Type B pancreatic cell (in vitro differentiated cells): Measurements from ENCODE around the gene KDM6B. TPM values are rescaled to one million over a fixed set of nuclear protein-coding genes. Genes with fewer than 3 reads are reported as not detected.
A peak's percentile ranks its signal among the peaks of the same experiment; 100 is the strongest.

Source experiments
- DNase-seq: peaks from one replicate; pipeline ENCODE4 v3.0.0; 2021; ENCODE audit warnings: mixed read lengths; ENCODE audit not compliant: unreplicated experiment; ENCODE audit errors: extremely low spot score
- H3K27ac Mint-ChIP-seq: 2 replicates; pipeline ENCODE4 v1.8.0; 2021; ENCODE audit warnings: mild to moderate bottlenecking, mixed read lengths
- H3K27me3 Mint-ChIP-seq: 2 replicates; pipeline ENCODE4 v1.8.0; 2021; ENCODE audit warnings: mixed read lengths
- H3K36me3 Mint-ChIP-seq: 2 replicates; pipeline ENCODE4 v1.8.0; 2021; ENCODE audit warnings: mixed read lengths
- H3K4me1 Mint-ChIP-seq: one replicate; pipeline ENCODE4 v1.8.0; 2021; ENCODE audit warnings: mixed read lengths; ENCODE audit not compliant: unreplicated experiment
- H3K4me3 Mint-ChIP-seq: 2 replicates; pipeline ENCODE4 v1.8.0; 2021; ENCODE audit warnings: mild to moderate bottlenecking, mixed read lengths
- H3K9me3 Mint-ChIP-seq: 2 replicates; pipeline ENCODE4 v1.8.0; 2021; ENCODE audit warnings: mixed read lengths
- total RNA-seq: library from RNA; stranded (reverse); gene quantifications from 2 replicates; pipeline ENCODE4 v1.2.1, GENCODE V29; 2021; ENCODE audit warnings: low replicate concordance
- TF ChIP-seq, protein P1 (sequence below): fragments of 200-600 bp; sonication (generic); conservative IDR thresholded peaks from 2 replicates; pipeline ENCODE4 v1.5.0; 2021; ENCODE audit warnings: antibody characterized with exemption, mild to moderate bottlenecking

The KDM6B gene
- total RNA-seq, 1 donor from 2014 or later, result 69.1 TPM

GRCh38 chr17:7818026-7818425 is 16.0 kb upstream of the KDM6B start:
- H3K9me3 Mint-ChIP-seq, result no peaks in the 10 kb centered on the region
- H3K36me3 Mint-ChIP-seq, result no peaks in the 10 kb centered on the region
- H3K4me3 Mint-ChIP-seq, result no peak overlapping the region

DNA sequence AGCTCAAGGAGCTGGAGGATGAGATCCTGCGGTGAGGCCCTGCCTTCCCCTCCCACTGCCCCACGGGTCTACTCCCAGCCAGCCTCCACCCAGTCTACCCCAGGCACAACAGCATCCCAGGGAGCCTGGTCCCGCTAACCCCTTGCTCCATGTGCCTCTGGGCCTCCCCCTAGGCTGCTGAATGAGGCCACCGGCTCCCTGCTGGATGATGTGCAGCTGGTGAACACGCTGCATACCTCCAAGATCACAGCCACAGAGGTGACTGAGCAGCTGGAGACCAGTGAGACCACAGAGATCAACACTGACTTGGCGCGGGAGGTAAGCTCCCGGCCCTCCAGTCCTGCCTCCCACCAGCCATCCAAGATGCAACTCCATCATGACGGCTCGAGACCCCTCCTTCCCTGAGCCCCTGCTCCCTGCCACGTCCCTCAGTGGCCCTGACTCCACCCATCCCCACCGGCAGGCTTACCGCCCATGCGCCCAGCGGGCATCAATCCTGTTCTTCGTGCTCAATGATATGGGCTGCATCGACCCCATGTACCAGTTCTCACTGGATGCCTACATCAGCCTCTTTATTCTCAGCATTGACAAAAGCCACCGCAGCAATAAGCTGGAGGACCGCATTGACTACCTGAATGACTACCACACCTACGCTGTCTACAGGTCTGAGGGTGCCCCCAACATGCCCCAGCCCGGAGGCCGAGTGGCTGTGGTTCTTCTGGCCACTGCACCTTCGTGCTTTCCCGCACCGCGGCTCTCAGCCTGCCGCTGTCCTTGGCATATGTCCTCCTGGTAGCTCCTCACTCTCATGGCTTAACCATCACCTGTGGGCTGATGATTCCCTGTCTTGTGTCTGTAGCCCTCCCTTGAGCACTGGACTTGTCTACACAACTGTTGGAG is 15.0 kb upstream of the KDM6B start:
- Mint-ChIP-seq H3K9me3 (no peaks in the 10 kb centered on the region), H3K27me3 (peaks cover 42% of the 10 kb centered on the region), H3K4me1 (peaks cover 4% of the 10 kb centered on the region), H3K36me3 (no peaks in the 10 kb centered on the region), H3K27ac (no peak overlapping the region), H3K4me3 (no peak overlapping the region)
- DNase-seq, result no peak
- TF ChIP-seq, protein P1, sequence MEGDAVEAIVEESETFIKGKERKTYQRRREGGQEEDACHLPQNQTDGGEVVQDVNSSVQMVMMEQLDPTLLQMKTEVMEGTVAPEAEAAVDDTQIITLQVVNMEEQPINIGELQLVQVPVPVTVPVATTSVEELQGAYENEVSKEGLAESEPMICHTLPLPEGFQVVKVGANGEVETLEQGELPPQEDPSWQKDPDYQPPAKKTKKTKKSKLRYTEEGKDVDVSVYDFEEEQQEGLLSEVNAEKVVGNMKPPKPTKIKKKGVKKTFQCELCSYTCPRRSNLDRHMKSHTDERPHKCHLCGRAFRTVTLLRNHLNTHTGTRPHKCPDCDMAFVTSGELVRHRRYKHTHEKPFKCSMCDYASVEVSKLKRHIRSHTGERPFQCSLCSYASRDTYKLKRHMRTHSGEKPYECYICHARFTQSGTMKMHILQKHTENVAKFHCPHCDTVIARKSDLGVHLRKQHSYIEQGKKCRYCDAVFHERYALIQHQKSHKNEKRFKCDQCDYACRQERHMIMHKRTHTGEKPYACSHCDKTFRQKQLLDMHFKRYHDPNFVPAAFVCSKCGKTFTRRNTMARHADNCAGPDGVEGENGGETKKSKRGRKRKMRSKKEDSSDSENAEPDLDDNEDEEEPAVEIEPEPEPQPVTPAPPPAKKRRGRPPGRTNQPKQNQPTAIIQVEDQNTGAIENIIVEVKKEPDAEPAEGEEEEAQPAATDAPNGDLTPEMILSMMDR, result no peak

More at GRCh38 chr17:7818026-7818425, 16.0 kb upstream of the KDM6B start:
- DNase-seq, result no peak
- H3K4me1 Mint-ChIP-seq, result peaks cover 4% of the 10 kb centered on the region
- TF ChIP-seq, protein P1, result no peak
- H3K27me3 Mint-ChIP-seq, result peaks cover 35% of the 10 kb centered on the region
- H3K27ac Mint-ChIP-seq, result no peak overlapping the region

- TF ChIP-seq, protein P1, result no peak
- Mint-ChIP-seq H3K9me3 (no peaks in the 10 kb centered on the region), H3K36me3 (no peaks in the 10 kb centered on the region), H3K27me3 (peaks cover 52% of the 10 kb centered on the region), H3K4me3 (no peak overlapping the region), H3K27ac (no peak overlapping the region), H3K4me1 (peaks cover 4% of the 10 kb centered on the region)
- no peak for DNase-seq
Observed at GRCh38 chr17:7820231-7820630, 13.8 kb upstream of the KDM6B start.

GRCh38 chr17:7822126-7822525 is 11.9 kb upstream of the KDM6B start:
- DNase-seq, result no peak
- H3K27me3 Mint-ChIP-seq, result peaks cover 60% of the 10 kb centered on the region
- peak overlapping the region; percentile 50 for H3K27ac Mint-ChIP-seq
- H3K4me1 Mint-ChIP-seq, result no peaks in the 10 kb centered on the region
- no peak overlapping the region for H3K4me3 Mint-ChIP-seq
- TF ChIP-seq, protein P1, result no peak
- no peaks in the 10 kb centered on the region for H3K36me3 Mint-ChIP-seq
- no peaks in the 10 kb centered on the region for H3K9me3 Mint-ChIP-seq

GRCh38 chr17:7823581-7824001 is 10.4 kb upstream of the KDM6B start:
- Mint-ChIP-seq H3K4me1 (no peaks in the 10 kb centered on the region), H3K27me3 (peaks cover 61% of the 10 kb centered on the region), H3K9me3 (no peaks in the 10 kb centered on the region), H3K36me3 (no peaks in the 10 kb centered on the region), H3K27ac (no peak overlapping the region), H3K4me3 (no peak overlapping the region)
- DNase-seq, result no peak
- TF ChIP-seq, protein P1, result no peak
